Suprapubic skin (tissue), 3 donors: ENCODE measurements around the gene TRPV2.

ENCODE experiments used
- POLR2A ChIP-seq, 2 donors: fragments of 450-650 bp; IDR thresholded peaks; one replicate each; pipeline ENCODE4 v1.6.1; 2017; ENCODE audit warnings: antibody characterized with exemption in 2 of 2, mild to moderate bottlenecking in 2 of 2, moderate library complexity in 2 of 2
- TF ChIP-seq, protein P1 (sequence below), 2 donors: fragments of 200-600 bp in 1 of 2; fragments of 450-650 bp in 1 of 2; sonication (generic) in 1 of 2; IDR thresholded peaks; one replicate each; pipeline ENCODE4 v1.5.1; 2016 to 2019; ENCODE audit warnings: antibody characterized with exemption in 2 of 2, mild to moderate bottlenecking in 1 of 2, moderate library complexity in 1 of 2

- TF ChIP-seq POLR2A (IDR thresholded peaks at IDR 0.05) = no peak
- TF ChIP-seq, protein P1, sequence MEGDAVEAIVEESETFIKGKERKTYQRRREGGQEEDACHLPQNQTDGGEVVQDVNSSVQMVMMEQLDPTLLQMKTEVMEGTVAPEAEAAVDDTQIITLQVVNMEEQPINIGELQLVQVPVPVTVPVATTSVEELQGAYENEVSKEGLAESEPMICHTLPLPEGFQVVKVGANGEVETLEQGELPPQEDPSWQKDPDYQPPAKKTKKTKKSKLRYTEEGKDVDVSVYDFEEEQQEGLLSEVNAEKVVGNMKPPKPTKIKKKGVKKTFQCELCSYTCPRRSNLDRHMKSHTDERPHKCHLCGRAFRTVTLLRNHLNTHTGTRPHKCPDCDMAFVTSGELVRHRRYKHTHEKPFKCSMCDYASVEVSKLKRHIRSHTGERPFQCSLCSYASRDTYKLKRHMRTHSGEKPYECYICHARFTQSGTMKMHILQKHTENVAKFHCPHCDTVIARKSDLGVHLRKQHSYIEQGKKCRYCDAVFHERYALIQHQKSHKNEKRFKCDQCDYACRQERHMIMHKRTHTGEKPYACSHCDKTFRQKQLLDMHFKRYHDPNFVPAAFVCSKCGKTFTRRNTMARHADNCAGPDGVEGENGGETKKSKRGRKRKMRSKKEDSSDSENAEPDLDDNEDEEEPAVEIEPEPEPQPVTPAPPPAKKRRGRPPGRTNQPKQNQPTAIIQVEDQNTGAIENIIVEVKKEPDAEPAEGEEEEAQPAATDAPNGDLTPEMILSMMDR (IDR thresholded peaks at IDR 0.05) = no peak
These were observed 51.7 kb downstream of the TRPV2 start for GRCh38 chr17:16467044-16467443.
